Muscle layer of colon (tissue), 2 donors: Measurements from ENCODE around the gene TAF15.
A peak's percentile ranks its signal among the peaks of the same experiment; 100 is the strongest.

ENCODE experiments used
- H3K27ac ChIP-seq: one replicate; pipeline ENCODE4 v1.7.0; 2013; ENCODE audit warnings: low read depth, mild to moderate bottlenecking, low read length, moderate library complexity
- H3K27me3 ChIP-seq, 2 donors: one replicate each; pipeline ENCODE4 v1.7.0; 2013; ENCODE audit warnings: low read length in 2 of 2, mild to moderate bottlenecking in 2 of 2; ENCODE audit not compliant: insufficient read depth in 2 of 2, control insufficient read depth in 1 of 2
- H3K36me3 ChIP-seq: one replicate; pipeline ENCODE4 v1.7.0; 2013; ENCODE audit warnings: mild to moderate bottlenecking, low read length; ENCODE audit not compliant: insufficient read depth
- H3K4me1 ChIP-seq: one replicate; pipeline ENCODE4 v1.7.0; 2013; ENCODE audit warnings: mild to moderate bottlenecking, low read length; ENCODE audit not compliant: insufficient read depth
- H3K4me3 ChIP-seq, 2 donors: one replicate each; pipeline ENCODE4 v1.7.0; 2013; ENCODE audit warnings: low read length in 2 of 2, low read depth in 1 of 2, mild to moderate bottlenecking in 1 of 2, moderate library complexity in 1 of 2
- H3K9ac ChIP-seq: one replicate; pipeline ENCODE4 v1.7.0; 2013; ENCODE audit warnings: low read length
- H3K9me3 ChIP-seq: one replicate; pipeline ENCODE4 v1.7.0; 2013; ENCODE audit warnings: mild to moderate bottlenecking, low read length
- donor health status: abdominal sarcoma.
- donor health status: Adenocarcinoma of cecum.

Gene TAF15

DNA sequence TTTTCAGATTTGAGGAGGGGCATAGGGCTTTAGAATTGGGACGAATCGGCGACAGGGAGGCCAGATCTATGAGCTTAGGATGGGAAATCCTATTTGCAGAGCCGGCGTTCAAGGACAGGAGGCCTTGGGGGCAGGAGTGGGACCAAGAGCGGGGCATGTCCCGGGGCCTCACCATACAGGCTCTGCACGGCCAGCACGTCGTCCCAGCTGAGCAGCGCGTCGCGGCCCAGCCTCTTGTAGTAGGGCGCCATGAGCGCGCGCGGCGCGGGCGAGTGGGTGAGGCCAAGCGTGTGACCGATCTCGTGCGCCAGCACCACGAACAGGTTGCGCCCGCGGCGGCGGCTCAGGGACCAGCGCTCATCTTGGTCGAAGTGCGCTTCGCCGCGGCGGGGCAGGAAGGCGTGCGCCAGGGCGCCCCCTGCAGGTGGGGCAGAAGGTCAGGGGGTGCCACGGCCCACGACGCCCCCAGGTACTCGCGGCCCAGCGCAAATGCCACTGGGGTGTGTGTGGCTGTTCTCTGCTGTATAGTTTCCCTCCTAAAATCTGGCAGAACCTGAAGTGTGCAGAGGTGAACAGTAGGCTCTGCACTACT lies 39.3 kb upstream of the TAF15 start:
- H3K27me3 ChIP-seq: no peaks in the 10 kb centered on the region
- H3K4me3 ChIP-seq: no peak overlapping the region
- H3K4me1 ChIP-seq: peaks cover 25% of the 10 kb centered on the region
- no peak overlapping the region for H3K27ac ChIP-seq
- no peaks in the 10 kb centered on the region for H3K9me3 ChIP-seq
- H3K9ac ChIP-seq: no peak overlapping the region
- no peaks in the 10 kb centered on the region for H3K36me3 ChIP-seq

DNA sequence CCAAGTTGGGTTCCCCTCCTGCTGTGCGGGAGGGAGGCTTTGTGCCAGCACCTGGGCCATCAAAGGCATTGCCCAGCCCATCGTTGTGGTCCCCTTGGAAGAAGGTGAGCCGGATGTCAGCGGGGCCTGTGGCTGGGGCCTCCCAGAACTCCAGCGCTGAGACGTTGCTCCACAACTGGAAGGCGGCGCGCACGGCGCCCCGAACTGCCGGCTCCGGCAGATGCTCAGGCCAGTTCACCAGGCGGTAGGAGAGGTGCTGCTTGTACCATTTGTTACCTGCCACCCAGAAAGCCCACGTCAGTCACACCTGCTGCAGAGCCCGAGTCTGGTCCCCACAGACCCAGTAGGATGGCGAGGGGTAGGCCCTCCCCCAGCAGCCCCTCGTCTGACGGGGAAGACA lies 36.2 kb upstream of the TAF15 start:
- Histone ChIP-seq H3K27ac (peak overlapping the region; percentile 74), H3K9ac (no peak overlapping the region), H3K36me3 (no peaks in the 10 kb centered on the region), H3K27me3 (no peaks in the 10 kb centered on the region), H3K4me3 (no peak overlapping the region), H3K9me3 (no peaks in the 10 kb centered on the region), H3K4me1 (peaks cover 29% of the 10 kb centered on the region)

DNA sequence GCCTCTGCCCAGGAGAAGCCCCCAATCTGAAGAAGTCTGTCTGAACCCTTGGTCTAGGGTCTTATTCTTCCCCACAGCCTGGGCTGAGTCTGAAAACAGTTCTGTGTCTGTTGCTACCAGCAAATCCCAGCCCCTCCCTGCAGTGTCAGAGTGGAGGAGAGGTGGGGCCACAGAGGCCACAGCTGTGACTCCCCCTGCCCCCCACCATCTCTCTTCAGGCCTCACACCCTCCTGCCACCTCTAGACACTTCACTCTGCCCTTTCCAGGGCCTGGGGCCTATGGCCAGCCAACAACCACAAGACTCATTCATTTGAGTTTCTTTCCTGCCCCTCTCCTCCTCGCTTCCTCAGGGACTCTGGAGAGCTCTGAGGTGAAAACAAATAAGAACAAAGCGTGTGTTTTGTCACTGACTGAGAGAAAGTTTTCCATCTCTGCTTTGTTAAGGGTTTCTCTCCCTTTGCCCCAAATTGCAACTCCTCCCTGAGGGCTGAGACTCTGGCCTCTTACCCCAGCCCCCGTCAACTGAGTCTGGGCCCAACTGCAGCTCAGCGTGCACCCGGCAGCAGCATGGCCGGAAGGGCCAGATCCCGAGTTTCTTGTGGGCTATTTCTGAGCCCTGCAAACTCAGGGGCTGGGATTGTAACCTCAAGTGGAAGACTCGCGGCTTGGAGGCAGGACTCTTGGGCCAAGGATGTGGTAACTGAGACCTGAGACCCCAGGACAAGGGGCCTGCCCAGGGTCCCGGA lies 35.4 kb upstream of the TAF15 start:
- Histone ChIP-seq H3K9me3 (no peaks in the 10 kb centered on the region), H3K4me1 (peaks cover 29% of the 10 kb centered on the region), H3K27me3 (no peaks in the 10 kb centered on the region), H3K36me3 (no peaks in the 10 kb centered on the region), H3K27ac (peak overlapping the region; percentile 74), H3K9ac (no peak overlapping the region), H3K4me3 (no peak overlapping the region)

DNA sequence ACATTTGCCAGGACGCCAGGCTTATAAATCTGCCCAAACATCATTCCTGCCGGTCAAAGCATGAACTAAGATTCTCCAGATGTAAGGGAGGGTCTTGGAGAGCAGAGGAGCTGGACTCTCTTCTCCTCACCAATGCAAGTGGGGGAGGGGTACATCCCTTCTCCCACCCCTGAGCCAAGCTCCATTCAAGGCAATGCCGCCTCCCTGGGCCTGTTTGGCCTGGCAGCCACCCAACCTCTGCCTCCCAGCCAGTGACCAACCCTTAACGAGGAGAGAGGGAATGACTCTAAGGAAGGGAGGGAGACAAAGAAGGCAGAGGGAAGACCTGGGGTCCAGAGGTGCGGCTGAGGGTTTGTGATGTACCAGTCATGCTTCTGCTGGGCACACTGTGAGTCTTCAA lies 34.8 kb upstream of the TAF15 start:
- H3K4me1 ChIP-seq: peaks cover 29% of the 10 kb centered on the region
- peak overlapping the region; percentile 17 to 48 for H3K4me3 ChIP-seq
- peak overlapping the region; percentile 74 for H3K27ac ChIP-seq
- peak overlapping the region; percentile 77 for H3K9ac ChIP-seq
- no peaks in the 10 kb centered on the region for H3K9me3 ChIP-seq
- H3K36me3 ChIP-seq: no peaks in the 10 kb centered on the region
- no peaks in the 10 kb centered on the region for H3K27me3 ChIP-seq

DNA sequence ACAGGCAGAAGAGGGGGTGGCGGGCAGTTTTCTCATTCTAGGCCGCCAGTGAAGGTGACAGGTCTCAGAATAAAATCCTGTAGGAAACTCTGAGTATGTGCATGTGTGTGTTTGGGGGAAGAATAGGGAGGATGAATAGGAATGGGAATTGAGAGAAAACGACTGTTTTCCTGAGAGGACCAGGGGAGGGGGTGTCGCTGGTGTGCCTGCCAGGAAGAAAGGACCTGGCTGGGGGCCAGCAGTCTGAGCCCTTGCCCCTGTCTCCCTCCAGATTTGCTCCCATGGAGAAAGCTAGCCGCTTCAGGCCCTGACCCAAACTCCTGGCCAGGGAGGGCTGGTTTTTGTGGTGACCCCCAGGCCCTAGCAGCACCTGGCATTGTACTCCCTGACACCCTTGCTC lies 34.2 kb upstream of the TAF15 start:
- Histone ChIP-seq H3K4me3 (peak overlapping the region; percentile 17 to 48), H3K27ac (peak overlapping the region; percentile 74), H3K4me1 (peaks cover 29% of the 10 kb centered on the region), H3K9me3 (no peaks in the 10 kb centered on the region), H3K27me3 (no peaks in the 10 kb centered on the region), H3K9ac (peak overlapping the region; percentile 77), H3K36me3 (no peaks in the 10 kb centered on the region)

DNA sequence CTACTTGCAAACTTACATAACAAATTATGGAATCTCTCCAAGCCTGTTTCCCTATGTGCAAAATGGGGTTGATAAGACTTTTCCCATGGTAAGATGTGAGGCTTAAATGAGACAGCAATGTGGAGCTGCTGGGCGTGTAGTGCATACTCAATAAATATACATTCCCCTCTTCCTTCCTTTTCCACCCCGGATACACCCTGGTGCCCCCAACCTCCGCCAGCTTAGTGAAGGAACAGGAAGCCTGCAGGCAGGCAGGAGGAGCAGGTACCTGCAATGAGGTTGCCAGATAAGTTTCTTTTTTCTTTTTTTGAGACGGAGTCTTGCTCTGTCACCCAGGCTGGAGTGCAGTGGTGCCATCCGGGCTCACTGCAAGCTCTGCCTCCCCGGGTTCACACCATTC lies 33.7 kb upstream of the TAF15 start:
- H3K36me3 ChIP-seq: no peaks in the 10 kb centered on the region
- peak overlapping the region; percentile 74 for H3K27ac ChIP-seq
- H3K9me3 ChIP-seq: no peaks in the 10 kb centered on the region
- peak overlapping the region; percentile 77 for H3K9ac ChIP-seq
- peaks cover 29% of the 10 kb centered on the region for H3K4me1 ChIP-seq
- peak overlapping the region; percentile 12 to 48 for H3K4me3 ChIP-seq
- H3K27me3 ChIP-seq: no peaks in the 10 kb centered on the region

DNA sequence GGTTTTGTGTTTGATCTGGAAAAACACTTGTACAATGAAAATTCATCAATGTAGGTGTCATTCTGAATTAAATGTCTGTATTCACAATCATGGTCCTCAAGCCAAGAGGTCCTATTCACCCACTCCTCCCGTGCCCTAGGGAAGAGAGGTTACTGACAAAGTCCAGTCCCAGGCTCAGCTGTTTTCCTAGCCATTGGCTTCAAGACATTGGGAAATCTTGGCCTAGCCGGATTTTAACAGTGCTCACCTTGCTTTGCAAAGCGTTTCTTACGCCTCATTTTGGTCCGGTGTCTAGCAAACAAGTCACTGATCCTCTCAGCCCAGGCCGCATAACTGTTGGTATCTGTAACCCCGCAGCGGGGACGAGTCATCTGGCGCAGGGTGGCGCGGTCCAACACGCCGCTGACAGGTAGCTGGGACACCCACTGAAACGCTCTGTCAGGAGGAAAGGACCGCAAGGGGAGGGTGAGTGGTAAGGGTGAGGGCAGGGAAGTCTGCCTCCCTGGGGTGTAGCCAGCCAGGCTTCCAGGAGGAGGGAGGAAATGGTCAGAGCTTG lies 30.6 kb upstream of the TAF15 start:
- Histone ChIP-seq H3K27me3 (no peaks in the 10 kb centered on the region), H3K4me3 (no peak overlapping the region), H3K27ac (no peak overlapping the region), H3K4me1 (peaks cover 27% of the 10 kb centered on the region), H3K36me3 (no peaks in the 10 kb centered on the region), H3K9me3 (no peaks in the 10 kb centered on the region), H3K9ac (no peak overlapping the region)

DNA sequence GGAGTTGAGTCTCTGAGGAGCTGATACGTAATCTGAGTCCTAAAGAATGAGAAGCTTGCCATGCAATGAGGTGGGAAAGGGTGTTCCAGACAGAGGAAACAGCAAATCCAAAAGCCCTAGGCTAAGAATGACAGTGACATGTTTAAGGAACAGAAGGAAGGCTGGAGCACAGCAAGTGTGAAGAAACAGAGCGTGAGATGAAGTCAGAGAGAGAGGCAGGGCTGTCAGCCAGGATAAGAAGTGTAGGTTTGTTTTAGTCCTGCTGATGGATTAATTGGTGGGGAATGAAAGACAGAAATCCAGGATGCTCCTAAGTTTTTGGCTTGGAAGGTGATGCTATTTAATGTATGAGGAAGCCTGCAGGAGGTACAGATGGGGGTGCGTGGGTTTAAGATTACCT lies 28.3 kb upstream of the TAF15 start:
- Histone ChIP-seq H3K4me3 (no peak overlapping the region), H3K9me3 (no peaks in the 10 kb centered on the region), H3K36me3 (peaks cover 3% of the 10 kb centered on the region), H3K27me3 (no peaks in the 10 kb centered on the region), H3K4me1 (peaks cover 25% of the 10 kb centered on the region), H3K27ac (no peak overlapping the region), H3K9ac (no peak overlapping the region)

DNA sequence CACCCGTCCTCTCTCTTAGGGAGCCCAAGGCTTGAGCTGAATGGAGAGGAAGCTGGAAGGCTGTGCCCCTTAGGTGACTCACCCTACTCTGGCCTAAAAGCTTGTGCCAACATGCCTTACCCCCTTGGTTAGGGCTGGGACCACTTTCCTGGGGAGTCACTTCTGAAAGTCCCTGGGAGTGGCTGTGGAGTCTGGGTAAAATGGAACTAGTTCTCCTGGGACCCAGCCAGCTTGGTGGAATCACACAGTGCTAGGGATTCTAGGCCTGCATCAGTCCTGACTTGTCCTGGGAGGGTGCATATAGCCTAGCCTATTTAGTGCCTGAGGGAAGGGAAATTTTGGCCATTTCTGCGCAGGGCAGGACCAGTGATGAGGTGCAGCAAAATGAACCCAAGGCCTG lies 24.4 kb upstream of the TAF15 start:
- Histone ChIP-seq H3K27ac (no peak overlapping the region), H3K4me3 (no peak overlapping the region), H3K9me3 (no peaks in the 10 kb centered on the region), H3K9ac (no peak overlapping the region), H3K36me3 (peaks cover 3% of the 10 kb centered on the region), H3K4me1 (peaks cover 62% of the 10 kb centered on the region), H3K27me3 (no peaks in the 10 kb centered on the region)

DNA sequence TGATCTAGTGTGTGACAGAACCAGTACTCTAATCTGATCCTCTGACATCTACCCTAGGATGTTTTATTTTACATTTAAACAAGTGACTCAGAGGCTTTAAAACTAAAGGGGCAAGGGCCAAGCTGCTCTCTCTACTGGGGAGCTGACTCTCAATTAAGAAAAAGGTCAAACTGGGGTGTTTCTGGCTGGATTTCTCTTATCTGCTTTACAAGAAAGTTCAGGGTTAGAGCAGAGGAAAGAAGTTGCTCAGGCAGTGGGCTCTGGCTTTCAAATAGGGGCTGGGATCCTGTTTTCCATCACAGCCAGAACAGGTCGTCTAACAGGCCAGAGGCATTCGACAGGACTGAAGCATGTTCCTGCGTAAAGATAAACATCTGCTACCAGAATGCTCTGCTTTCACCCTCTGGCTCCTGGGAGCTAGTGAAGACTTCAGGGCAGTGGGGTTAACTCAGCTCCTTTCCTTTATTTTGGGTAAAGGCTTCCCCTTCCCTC lies 22.3 kb upstream of the TAF15 start:
- Histone ChIP-seq H3K9ac (no peak overlapping the region), H3K27me3 (no peaks in the 10 kb centered on the region), H3K27ac (peak overlapping the region; percentile 65), H3K4me3 (no peak overlapping the region), H3K9me3 (no peaks in the 10 kb centered on the region), H3K4me1 (peaks cover 62% of the 10 kb centered on the region), H3K36me3 (peaks cover 3% of the 10 kb centered on the region)

DNA sequence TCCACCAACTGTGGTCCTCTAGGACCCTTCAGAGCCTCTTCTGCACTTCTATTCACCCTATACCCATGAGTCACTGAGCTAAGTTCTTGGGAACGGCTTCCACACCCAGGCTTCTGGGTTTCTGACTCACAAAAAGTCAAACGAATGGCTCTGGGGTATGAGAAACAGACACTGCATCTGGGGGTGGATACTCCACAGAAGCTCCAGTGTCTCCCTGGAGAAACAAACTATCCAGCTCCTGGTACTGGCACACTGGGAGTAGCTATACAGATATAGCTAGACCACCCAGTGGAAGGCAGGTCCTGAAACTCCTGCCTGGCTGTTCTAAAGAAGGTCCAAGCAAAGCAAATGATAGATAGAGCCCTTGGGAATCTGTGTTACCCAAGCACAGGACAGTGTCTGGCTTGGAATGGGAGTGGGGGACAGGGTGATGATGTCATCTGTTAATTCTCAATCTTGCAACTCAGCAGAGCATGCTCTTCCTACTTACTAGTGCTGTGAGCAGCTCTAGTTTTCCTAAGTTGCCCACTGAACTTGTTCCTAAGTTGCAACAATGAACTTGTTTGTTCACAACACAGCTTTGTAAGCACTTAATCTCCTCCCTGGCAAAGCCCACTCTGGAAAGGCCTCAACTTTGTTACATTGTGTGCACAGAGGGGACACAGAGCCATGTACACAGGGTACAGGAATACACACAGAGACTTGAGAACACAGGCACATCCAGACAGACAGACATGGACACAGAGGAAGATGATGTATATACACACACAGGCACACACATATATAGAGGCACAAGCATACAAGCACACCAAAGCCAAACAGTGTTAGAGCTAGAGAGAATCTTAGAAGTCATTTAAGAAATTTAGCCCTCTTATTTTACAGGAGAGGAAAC lies 20.6 kb upstream of the TAF15 start:
- H3K4me3 ChIP-seq: no peak overlapping the region
- peaks cover 3% of the 10 kb centered on the region for H3K36me3 ChIP-seq
- peak overlapping the region; percentile 40 for H3K27ac ChIP-seq
- H3K4me1 ChIP-seq: peaks cover 68% of the 10 kb centered on the region
- no peaks in the 10 kb centered on the region for H3K27me3 ChIP-seq
- no peaks in the 10 kb centered on the region for H3K9me3 ChIP-seq
- no peak overlapping the region for H3K9ac ChIP-seq
